Measurements from ENCODE around the gene IL1RAP. TPM values are rescaled to one million over a fixed set of nuclear protein-coding genes. Genes with fewer than 3 reads are reported as not detected.

IL1RAP gene
- total RNA-seq, 2 donors from 2014 or later, result 5.3 to 5.4 TPM

DNA sequence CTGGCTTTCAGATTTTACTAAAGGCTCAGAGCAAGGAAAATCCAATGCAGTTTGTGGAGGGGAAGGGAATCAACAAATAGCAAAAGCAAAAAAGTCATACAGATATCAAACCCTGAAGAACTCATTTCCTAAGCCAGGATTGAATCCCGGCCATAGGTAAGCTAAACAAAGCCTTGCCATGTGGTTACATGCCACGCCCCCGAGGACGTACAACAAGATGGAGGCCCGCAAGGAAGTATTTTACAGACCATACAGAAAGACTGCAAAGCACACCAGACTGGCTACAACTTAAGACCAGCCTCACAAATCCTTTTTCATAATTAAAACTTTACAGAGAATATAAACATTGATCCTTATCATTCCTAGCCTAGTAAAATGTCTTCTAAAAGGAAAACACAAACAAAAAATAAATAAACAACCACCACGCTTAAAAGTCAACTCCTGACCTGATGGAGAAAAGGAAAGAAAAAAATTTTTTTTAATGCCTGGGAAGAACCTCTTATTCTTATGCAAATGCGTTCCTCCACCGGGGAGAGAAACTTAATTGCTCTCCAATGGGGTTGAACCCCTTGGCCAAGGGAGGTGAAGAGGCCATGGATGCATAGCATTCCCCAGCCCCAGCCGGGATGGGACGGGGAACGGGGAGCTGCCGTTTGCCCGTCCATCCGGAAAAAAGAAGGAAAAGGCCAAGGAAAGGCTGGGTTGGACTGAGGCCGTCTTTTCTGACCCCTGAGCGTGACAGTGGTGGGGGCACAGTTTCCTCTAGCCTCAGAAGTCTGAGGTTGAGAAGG lies 39.3 kb downstream of the IL1RAP start:
- H3K27me3 ChIP-seq, result no peaks in the 10 kb centered on the region
- ATAC-seq (no peak), DNase-seq (no peak)
- no peaks in the 10 kb centered on the region for H3K36me3 ChIP-seq (replicated peaks in 1 of 2; ENCODE audit: insufficient read depth in 1 of 2, low read depth in 2 of 2)
- WGBS, 2 donors, result 90 to 93% methylated on average over 16 of the region's 16 CpGs
- H3K4me1 ChIP-seq, result peaks cover 7% of the 10 kb centered on the region
- TF ChIP-seq, protein P1, sequence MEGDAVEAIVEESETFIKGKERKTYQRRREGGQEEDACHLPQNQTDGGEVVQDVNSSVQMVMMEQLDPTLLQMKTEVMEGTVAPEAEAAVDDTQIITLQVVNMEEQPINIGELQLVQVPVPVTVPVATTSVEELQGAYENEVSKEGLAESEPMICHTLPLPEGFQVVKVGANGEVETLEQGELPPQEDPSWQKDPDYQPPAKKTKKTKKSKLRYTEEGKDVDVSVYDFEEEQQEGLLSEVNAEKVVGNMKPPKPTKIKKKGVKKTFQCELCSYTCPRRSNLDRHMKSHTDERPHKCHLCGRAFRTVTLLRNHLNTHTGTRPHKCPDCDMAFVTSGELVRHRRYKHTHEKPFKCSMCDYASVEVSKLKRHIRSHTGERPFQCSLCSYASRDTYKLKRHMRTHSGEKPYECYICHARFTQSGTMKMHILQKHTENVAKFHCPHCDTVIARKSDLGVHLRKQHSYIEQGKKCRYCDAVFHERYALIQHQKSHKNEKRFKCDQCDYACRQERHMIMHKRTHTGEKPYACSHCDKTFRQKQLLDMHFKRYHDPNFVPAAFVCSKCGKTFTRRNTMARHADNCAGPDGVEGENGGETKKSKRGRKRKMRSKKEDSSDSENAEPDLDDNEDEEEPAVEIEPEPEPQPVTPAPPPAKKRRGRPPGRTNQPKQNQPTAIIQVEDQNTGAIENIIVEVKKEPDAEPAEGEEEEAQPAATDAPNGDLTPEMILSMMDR (IDR thresholded peaks at IDR 0.05), result no peak
- no peak for TF ChIP-seq POLR2A (IDR thresholded peaks at IDR 0.05)
- no peak overlapping the region for H3K27ac ChIP-seq
- no peak overlapping the region for H3K4me3 ChIP-seq
- intact Hi-C loops (cut with DNase I), result no loop called here
- no peaks in the 10 kb centered on the region for H3K9me3 ChIP-seq

DNA sequence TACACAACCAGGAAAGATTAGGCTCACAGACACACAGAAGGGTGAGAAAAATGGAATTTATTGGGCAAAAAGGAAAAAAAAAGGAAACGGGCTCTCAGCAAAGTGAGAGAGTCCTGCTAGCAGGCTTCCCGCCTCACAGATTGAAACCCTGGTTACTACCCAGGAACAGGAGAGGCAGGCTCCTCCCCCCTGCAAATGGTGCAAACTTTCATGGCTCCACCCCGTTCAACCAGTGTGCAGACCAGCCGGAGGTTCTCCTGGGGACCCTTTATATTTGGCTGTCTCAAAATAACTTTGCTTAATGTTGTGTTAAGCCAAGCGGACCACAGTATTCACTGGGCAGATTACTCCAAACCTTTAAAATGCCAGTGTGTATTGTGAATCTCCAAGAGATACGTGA lies 40.3 kb downstream of the IL1RAP start:
- H3K27me3 ChIP-seq, result no peaks in the 10 kb centered on the region
- ATAC-seq, result no peak
- no peaks in the 10 kb centered on the region for H3K9me3 ChIP-seq
- H3K4me3 ChIP-seq, result no peak overlapping the region
- no peak overlapping the region for H3K27ac ChIP-seq
- no peak for DNase-seq
- H3K36me3 ChIP-seq (replicated peaks in 1 of 2; ENCODE audit: insufficient read depth in 1 of 2, low read depth in 2 of 2), result no peaks in the 10 kb centered on the region
- TF ChIP-seq, protein P1 (IDR thresholded peaks at IDR 0.05), result no peak
- no peak for TF ChIP-seq POLR2A (IDR thresholded peaks at IDR 0.05)
- intact Hi-C loops (cut with DNase I), result no loop called here
- 90 to 92% methylated on average over 6 of the region's 6 CpGs for WGBS, 2 donors
- no peaks in the 10 kb centered on the region for H3K4me1 ChIP-seq

DNA sequence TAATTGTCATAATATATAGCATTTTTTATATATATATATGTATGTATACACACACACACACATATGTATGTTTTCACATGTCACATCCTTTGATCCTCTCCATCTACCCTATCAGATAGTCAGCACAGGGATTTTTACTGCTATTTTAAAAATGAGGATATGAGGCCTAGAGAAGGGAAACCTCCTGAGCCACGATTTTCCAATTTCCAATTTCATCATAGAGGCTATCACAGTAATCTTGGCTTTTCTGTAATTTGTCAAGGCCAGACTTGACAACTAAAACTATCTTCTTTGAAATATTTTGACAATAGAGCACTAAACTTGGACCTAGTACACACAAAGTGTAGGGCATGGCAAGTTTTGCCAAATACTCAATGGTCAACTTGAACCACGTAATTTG lies 42.5 kb downstream of the IL1RAP start:
- 79 to 80% methylated on average over 2 of the region's 2 CpGs for WGBS, 2 donors
- H3K4me3 ChIP-seq, result no peak overlapping the region
- no peaks in the 10 kb centered on the region for H3K27me3 ChIP-seq
- ATAC-seq (no peak), DNase-seq (no peak)
- H3K4me1 ChIP-seq, result no peaks in the 10 kb centered on the region
- H3K9me3 ChIP-seq, result no peaks in the 10 kb centered on the region
- TF ChIP-seq, protein P1 (IDR thresholded peaks at IDR 0.05), result no peak
- no peak for TF ChIP-seq POLR2A (IDR thresholded peaks at IDR 0.05)
- no peak overlapping the region for H3K27ac ChIP-seq
- H3K36me3 ChIP-seq (replicated peaks in 1 of 2; ENCODE audit: insufficient read depth in 1 of 2, low read depth in 2 of 2), result no peaks in the 10 kb centered on the region
- intact Hi-C loops (cut with DNase I), result no loop called here

DNA sequence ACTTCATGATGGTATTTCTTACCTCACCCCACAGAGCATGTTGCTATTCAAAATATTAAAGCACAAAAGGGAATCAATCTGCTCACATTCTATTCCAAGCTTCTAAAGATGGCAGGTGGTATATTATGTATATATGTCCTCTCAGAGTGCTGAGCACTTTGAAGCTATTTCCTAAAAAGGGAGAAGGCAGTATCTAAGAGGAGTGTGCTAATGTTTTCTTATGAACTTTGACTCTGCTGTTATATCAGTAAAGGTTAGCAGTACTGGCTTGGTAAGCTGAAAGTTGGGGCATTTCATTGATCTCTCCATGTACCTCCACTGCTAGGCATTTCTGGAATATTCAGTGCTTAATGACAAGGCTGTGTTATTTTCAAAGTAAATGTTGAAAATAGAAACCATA lies 43.4 kb downstream of the IL1RAP start:
- intact Hi-C loops (cut with DNase I), result no loop called here
- H3K4me1 ChIP-seq, result no peaks in the 10 kb centered on the region
- no peak overlapping the region for H3K27ac ChIP-seq
- no peaks in the 10 kb centered on the region for H3K9me3 ChIP-seq
- H3K36me3 ChIP-seq (replicated peaks in 1 of 2; ENCODE audit: insufficient read depth in 1 of 2, low read depth in 2 of 2), result no peaks in the 10 kb centered on the region
- ATAC-seq (no peak), DNase-seq (no peak)
- H3K27me3 ChIP-seq, result no peaks in the 10 kb centered on the region
- TF ChIP-seq POLR2A (IDR thresholded peaks at IDR 0.05), result no peak
- TF ChIP-seq, protein P1 (IDR thresholded peaks at IDR 0.05), result no peak
- no peak overlapping the region for H3K4me3 ChIP-seq

DNA sequence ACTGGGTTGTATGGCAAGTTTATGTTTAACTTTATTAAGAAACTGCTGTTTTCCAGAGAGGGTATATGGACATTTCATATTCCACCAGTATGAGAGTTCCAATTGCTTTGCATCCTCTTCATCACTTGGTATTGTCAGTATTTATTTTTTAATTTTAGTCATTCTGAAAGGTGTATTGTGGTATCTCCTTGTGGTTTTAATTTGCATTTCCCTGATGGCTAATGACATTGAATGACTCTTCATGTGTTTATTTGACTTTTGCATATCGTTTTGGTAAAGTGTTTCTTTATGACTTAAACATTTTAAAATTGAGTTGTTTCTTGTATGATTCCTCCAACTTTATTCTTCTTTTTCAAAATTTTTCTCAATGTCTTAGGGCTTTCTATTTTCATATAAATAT lies 44.4 kb downstream of the IL1RAP start:
- 67 to 71% methylated on average over 1 of the region's 1 CpG for WGBS, 2 donors
- no peak overlapping the region for H3K27ac ChIP-seq
- ATAC-seq (no peak), DNase-seq (no peak)
- intact Hi-C loops (cut with DNase I), result no loop called here
- H3K27me3 ChIP-seq, result no peaks in the 10 kb centered on the region
- no peak for TF ChIP-seq POLR2A (IDR thresholded peaks at IDR 0.05)
- TF ChIP-seq, protein P1 (IDR thresholded peaks at IDR 0.05), result no peak
- H3K4me1 ChIP-seq, result no peaks in the 10 kb centered on the region
- no peak overlapping the region for H3K4me3 ChIP-seq
- no peaks in the 10 kb centered on the region for H3K9me3 ChIP-seq
- no peaks in the 10 kb centered on the region for H3K36me3 ChIP-seq (replicated peaks in 1 of 2; ENCODE audit: insufficient read depth in 1 of 2, low read depth in 2 of 2)

All from body of pancreas (tissue), 4 donors.